ENCODE data around the gene UBE2K.
"Not testable (repeated sequence)": the region's sequence is repeated elsewhere in the genome, so short reads cannot be mapped to it uniquely, and the experiment has no call there.

The UBE2K gene, protein sequence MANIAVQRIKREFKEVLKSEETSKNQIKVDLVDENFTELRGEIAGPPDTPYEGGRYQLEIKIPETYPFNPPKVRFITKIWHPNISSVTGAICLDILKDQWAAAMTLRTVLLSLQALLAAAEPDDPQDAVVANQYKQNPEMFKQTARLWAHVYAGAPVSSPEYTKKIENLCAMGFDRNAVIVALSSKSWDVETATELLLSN

DNA sequence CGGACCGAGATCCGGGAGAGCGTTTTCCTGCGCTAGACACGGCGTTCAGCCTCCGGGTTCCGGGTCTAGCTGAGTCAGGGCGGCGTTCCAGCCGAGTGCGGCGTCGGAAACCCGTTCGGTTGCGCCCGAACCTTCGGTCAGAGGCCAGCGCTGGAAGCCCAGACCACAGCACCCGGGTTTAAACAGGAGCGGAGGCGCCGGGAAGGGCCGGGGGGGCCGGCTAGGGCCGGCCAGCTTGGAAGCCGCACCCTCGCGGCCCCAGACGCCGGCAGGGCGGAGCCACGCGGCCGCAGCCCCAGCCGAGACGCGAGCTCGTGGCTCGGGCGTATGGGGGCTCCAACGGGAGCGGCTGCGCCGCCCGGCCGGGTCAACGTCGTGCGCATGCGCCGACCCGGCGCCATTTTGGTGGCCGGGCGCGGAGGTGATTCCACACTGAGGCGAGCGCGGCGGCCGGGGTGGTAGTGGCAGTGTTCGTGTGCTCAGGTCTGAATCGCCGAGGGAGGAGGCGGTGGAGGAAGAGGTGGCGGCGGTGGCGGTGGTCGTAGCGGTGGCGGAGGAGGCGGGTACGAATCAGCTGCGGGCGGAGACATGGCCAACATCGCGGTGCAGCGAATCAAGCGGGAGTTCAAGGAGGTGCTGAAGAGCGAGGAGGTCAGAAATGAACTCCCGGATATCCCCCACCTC lies at the start of gene UBE2K:
TSS of gene UBE2K (plus strand) at position 397 of the 684 bp plus-strand sequence. CDS start at position 589, 192 bp downstream.
- peak; percentile 49 for DNase-seq

DNA sequence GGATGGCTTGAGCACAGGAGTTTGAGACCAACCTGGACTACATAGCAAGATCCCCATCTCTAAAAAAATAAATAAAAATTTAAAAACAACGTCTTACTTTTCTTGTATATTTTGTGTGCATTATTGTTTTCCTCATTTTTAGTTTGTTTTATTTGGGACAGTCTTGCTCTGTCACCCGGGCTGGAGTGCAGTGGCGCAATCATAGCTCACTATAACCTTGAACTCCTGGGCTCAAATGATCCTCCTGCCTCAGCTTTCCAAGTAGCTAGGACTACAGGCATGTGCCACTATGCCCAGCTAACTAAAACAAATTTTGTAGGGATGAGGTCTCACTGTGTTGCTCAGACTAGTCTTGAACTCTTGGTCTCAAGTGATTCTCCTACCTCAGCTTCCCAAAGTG lies 49.7 kb upstream of the UBE2K start:
- DNase-seq: no peak

DNA sequence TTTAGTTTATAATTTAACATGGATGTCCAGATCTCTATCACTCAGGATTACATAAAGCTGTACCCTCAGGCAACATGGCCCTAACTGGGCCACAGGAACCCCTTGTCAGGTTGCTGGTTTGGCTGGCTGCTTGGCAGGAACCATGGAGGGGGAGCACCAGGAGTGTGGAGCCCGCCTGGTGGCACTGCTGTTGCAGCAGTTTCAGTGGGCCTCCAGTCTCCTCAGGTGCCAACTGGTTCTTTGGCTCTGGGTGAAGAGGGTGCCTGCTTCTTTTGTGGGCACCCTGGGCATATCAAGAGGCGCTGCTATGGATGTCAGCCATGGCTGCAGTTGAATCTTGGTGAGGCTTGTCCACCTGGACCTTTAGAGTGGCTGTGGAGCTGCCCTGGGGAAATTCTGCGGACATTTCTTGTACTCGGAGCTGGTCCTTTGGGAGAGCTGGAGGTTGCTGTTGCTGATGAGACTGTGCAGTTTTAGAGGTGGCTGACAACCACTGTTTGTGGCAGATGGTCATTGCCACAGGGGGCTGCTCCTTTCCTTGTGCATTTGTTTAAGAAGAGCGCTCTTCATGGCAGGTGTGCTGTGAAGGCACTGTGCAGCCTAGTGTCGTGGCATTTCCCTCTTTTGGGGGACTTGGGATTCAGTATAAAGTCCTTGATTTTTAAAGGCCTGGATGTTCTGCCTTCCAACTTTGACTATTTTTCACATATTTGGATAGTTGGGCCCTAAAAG lies 48.9 kb upstream of the UBE2K start:
- DNase-seq: no peak

DNA sequence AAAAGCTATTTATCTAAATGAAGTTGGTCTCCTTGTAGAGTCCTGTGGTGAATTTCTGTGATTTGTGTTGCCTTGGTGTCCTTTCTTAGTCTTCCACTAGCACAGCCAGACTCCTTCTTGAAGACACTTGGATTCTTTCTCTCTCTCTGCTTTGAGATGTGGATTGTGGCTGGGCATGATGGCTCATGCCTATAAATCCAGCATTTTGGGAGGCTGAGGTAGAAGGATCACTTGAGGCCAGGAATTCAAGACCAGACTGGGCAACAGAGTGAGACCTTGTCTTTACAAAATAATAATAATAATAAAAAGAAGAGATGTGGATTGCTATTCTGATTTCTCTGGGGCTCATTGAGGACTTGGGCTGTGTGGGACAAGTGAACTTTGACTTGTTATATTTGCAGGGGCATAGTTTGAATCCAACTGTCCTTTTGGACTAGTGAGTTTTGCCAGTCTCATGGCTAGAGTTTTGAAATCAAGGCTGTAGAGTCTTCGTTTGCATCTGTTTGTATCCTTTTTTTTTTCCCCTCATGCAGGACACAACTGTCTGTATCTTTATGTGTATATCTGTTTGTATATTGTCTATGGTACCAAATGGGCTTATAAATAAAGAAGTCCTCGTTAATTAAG lies 48.2 kb upstream of the UBE2K start:
- no peak for DNase-seq

DNA sequence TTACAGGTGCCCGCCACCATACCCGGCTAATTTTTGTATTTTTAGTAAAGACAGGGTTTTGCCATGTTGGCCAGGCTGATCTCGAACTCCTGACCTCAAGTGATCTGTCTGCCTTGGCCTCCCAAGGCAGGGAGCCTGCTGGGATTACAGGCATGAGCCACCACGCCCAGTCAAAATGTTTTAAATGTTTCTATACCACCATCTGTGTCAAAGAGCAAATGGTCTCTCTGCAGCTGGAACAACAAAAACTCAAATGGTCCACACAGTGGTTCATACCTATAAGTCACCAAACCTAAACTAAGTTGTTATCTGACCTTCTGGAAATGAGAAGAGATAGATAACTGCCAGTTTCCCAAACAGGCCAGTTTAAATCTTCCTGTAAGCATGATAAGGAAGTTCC lies 46.4 kb upstream of the UBE2K start:
- DNase-seq: not testable (repeated sequence)

DNA sequence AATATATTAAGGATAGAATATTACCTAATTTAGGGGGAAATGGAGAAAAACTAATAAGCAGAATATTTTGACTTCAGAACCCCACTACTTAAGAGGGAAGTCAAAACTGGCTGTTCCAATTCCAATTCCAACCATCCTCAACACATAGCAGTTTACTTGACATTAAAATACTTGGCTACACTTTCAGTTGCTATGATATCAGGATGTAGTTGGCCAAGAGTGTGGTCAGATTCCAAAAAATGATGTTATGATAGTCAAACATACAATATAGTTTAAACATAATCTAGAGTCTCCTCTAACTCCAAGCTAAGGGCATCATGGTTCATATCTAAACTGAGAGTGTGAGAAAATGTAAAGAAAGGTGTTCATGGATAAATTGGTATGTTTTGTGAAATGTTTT lies 42.7 kb upstream of the UBE2K start:
- no peak for DNase-seq

DNA sequence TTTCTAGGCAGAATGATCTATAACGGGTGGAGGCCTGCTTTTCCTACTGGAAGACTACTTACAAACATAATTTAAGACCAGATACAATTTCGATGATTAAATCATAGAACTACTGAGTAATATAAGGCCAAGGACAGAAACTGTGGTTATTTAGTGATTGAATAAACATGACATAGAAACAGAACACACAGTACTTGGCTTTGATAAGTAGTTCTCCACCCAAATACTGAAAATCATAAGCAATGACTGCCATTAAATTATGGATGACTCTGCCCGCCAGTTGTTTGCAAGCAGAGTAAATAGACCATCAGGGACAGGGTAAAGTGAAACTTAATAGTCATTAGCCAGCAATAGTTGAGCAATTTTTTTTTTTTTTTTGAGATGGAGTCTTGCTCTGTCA lies 42.1 kb upstream of the UBE2K start:
- DNase-seq: no peak

DNA sequence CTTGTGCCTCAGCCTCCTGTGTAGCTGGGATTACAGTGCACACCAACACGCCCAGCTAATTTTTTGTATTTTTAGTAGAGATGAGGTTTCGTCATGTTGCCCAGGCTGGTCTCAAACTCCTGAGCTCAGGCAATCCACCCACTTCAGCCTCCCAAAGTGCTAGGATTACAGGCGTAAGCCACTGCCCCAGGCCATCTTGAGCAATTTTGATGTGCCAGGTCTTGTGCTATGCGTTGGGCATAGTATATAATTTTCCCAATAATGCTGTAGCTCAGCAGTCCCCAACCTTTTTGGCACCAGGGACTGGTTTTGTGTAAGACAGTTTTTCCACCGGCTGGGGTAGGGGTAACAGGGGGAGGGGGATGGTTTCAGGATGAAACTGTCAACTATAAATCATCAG lies 41.3 kb upstream of the UBE2K start:
- not testable (repeated sequence) for DNase-seq

DNA sequence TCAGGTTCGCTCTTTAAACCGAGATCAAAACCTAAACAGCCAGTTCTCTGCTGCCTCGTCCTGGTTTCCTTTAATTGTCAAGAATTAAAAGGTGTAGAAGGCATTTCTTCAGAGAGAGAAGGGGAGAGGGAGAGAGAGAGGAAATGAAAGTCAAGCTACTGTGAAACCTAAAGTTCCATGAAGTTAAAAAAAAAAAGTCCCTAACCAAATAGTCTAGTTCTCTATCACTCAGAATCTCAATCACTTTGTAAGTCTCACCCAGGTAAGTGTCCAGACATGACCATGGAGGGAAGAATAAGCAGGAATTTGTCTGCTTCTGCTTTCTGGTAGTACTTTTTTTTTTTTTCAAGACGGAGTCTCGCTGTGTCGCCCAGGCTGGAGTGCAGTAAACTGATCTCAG lies 40.5 kb upstream of the UBE2K start:
- no peak for DNase-seq

DNA sequence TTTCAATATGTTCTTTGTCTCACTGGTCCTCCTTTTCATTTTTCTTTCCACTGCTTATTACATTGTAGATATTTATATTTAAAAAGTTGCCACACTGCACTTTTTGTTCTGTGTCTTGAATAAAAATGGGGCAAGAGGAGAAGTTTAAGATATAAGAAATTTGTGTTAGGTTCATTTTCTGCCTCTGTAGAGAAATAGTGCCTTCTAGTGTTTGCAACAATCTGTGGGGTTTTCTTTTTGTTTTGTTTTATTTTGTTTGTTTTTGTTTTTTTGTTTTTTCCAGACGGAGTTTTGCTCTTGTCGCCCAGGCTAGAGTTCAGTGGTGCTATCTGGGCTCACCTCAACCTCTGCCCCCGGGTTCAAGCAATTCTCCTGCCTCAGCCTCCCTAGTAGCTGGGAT lies 39.2 kb upstream of the UBE2K start:
- DNase-seq: no peak

DNA sequence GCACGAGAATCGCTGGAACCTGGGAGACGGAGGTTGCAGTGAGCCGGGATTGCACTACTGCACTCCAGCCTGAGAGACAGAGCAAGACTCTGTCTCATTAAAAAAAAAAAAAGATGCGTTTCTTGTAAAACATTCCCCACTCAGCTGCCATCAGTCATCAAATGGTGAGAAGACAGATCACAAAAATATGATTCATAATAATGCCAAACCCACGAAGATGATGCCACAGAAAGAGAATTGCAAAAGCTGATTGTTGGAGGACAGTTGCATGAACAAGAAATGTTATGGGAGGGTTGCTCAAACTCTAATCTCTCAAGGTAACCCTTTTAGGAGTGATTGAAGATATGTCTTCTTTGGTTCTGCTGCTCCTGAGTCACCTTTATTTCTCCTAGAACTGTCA lies 37.9 kb upstream of the UBE2K start:
- no peak for DNase-seq

DNA sequence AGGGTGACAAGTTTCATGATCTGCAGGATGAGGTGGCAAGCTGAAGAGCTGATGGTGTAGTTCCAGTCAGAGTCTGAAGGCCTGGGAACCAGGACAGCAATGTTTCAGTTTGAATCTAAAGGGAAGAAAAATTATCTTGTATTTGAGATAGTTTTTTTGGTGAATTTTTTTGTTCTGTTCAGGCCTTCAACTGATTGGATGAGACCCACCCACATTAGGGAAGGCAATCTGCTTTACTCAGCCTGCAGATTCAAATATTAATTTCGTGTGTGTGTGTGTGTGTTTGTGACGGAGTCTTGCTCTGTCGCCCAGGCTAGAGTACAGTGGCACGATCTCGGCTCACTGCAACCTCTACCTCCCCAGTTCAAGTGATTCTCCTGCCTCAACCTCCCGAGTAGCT lies 37.2 kb upstream of the UBE2K start:
- DNase-seq: no peak

DNA sequence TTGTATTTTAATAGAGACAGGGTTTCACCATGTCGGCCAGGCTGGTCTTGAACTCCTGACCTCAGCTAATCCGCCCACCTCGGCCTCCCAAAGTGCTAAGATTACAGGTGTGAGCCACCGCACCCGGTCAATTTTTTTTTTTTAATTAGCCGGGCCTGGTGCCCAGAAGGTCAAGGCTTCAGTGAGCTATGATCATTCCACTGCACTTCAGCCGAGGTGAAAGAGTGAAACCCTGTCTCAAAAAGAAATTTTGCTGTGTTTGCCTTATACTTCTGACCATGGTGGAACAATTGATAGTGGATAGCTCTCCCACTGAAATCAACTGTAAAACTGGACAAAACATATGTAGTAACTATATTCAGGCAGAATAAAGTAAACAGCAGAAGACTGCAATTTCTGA lies 35.3 kb upstream of the UBE2K start:
- no peak for DNase-seq

DNA sequence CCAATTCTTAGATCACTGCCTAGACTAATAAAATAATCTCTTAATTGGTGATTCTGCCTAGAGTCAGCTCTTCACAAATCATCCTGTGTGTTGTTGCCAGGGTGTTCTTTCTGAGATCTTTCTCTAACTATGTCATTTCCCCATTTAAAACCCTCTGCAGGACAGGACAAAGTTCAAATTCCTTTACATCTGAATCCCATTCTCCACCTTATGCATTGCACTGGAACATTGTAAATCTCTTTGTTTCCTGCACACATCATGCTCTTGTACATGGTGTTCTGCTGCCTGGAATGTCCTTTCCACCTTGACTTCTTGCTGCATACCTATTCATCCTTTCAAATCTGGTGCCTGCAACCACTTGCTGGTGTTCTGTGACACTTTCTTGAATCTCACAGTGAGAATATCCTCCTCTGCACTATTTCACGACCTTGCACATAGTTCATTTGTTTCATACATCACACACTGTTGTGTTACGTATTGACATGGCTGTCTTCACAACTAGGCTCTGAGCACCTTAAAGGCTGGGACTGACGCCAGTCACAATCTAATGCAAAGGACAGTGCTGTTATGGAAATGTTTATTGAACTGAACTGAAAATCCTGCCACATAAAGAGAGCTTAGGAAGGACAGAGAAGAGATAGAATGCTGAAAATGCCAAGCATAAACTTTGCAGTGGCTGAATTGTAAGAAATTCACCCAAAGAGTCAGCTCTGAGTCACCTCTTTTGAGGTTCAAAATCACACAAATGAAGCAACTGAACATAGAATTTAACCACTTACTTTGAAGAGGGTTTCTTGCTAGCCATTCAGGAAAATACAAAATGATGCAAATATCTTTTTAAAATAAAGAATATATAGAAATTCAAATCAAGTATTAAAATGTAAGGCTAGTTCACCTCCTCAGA lies 32.9 kb upstream of the UBE2K start:
- no peak for DNase-seq

DNA sequence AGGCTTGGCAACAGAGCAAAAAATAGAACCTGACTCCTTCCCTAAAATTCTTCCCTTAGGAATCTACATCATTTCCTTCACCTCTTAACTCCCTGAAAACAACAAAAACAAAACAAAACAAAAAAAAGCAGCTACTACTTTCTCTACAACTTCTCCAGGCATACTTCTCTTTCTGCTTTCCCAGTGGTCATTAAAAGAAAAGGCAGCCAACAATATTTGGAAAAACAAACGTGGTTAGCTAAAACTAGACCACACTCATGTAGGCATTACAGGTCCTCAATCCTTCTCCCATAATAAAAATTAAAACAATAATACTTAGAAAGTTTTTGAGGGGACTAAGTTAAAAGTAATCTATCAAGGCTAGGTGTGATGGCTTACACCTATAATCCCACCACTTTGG lies 30.2 kb upstream of the UBE2K start:
- no peak for DNase-seq

DNA sequence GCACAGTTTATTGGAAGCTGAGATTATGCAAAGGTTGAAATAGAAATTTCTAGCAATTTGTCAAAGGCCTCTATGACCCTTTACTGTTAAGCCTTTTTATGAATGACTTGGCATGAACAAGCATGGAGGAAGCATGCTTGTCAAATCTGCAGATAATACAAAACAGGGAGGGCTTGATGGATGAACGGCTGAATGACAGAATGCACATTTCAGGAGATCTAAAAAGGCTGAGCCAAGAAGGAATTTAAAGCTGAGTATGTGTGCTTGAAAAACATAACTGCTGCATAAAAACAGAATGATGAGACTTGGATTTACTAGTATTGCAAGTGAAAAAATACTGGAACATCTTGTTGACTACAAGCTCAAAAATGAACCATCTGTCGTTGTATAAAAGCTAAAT lies 29.0 kb upstream of the UBE2K start:
- no peak for DNase-seq

DNA sequence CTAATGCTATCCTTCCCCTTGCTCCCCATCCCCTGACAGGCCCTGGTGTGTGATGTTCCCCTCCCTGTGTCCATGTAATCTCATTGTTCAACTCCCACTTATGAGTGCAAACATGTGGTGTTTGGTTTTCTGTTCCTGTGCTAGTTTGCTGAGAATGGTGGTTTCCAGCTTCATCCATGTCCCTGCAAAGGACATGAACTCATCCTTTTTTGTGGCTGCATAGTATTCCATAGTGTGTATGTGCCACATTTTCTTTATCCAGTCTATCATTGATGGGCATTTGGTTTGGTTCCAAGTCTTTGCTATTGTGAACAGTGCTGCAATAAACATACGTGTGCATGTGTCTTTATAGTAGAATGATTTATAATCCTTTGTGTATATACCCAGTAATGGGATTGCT lies 27.6 kb upstream of the UBE2K start:
- DNase-seq: not testable (repeated sequence)

DNA sequence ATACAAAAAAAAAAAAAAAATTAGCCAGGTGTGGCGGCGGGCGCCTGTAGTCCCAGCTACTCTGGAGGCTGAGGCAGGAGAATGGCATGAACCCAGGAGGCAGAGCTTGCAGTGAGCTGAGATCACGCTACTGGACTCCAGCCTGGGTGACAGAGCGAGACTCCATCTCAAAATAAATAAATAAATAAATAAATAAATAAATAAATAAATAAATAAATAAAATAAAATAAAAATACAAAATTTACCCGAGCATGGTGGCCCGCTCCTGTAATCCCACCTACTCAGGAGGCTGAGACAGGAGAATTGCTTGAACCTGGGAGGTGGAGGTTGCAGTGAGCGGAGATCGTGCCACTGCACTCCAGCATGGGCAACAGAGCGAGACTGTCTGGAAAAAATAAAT lies 22.3 kb upstream of the UBE2K start:
- DNase-seq: not testable (repeated sequence)

DNA sequence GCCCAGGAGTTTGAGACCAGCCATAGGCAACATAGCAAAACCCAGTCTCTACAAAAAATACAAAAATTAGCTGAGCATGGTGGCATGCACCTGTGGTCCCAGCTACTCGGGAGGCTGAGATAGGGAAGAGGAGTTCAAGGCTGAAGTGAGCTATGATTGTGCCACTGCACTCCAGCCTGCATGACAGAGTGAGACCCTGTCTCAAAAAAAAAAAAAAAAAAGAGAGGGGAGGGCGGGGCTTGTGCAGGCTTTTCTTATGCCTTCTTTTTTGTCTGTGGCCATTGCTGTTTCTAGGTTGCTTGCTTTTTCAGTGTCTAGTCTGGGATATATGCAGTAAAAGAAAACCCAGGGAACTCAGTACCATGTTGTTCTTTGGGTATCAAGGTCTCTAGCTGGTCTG lies 16.9 kb upstream of the UBE2K start:
- DNase-seq: not testable (repeated sequence)

DNA sequence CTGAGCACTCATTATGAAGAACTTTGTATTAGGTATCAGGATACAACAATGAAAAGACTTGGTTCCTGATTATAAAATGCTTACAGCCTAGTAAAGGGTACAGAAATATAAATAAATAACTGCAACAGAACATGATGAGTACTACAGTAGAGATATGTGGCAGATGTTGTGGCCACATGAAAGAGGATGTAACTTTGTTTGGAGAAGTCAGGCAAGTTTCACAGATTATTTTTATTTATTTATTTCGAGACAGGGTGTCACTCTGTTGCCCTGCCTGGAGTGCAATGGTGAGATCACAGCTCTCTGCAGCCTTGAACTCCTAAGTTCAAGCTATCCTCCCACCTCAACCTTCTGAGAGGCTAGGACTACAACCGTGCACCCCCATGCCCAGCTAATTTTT lies 15.8 kb upstream of the UBE2K start:
- DNase-seq: no peak

DNA sequence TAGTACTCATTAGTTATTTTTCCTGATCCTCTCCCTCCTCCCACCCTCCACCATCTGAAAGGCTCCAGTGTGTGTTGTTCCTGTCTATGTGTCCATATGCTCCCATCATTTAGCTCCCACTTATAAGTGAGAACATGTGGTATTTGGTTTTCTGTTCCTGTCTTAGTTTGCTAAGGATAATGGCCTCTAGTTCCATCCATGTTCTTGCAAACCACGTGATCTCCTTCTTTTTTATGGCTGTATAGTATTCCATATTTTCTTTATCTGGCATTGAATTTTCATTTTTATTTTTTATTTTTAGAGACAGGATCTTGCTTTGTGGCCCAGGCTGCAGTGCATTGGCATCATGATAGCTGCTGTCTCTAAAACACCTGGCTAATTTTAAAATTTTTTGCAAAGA lies 11.9 kb upstream of the UBE2K start:
- no peak for DNase-seq

DNA sequence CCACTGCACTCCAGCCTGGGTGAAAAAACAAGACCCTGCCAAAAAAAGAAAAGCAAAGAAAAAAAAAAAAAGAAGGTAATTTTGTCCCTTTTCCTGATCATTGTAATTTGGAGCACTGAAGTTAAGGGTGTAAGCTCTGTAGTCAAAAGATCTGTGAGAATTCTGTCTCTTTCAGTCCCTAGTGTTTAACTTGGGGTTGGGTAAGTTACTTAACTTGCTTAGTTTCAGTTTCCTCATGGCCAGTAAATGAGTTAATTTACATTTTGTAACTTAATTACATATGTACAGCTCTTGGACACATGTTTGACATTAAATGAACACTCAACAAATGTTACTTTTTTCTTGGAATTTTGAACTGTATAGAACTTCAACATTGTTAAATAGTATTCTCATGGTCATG lies 10.9 kb upstream of the UBE2K start:
- DNase-seq: no peak

DNA sequence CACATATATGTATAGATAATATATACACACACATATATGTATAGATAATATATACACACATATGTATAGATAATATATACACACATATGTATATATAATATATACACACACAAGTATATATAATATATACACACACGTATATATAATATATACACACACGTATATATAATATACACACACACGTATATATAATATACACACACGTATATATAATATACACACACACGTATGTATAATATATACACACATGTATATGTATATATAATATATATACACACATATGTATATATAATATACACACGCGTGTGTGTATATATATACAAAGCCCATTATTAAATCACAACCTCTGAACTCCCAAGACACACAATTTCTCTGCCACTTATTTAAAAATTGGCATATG lies 8.0 kb upstream of the UBE2K start:
- no peak for DNase-seq
